ENCODE data around the gene GSTM3.
A peak's percentile ranks its signal among the peaks of the same experiment; 100 is the strongest.
"Not testable (repeated sequence)": the region's sequence is repeated elsewhere in the genome, so short reads cannot be mapped to it uniquely, and the experiment has no call there.

GSTM3 gene

DNA sequence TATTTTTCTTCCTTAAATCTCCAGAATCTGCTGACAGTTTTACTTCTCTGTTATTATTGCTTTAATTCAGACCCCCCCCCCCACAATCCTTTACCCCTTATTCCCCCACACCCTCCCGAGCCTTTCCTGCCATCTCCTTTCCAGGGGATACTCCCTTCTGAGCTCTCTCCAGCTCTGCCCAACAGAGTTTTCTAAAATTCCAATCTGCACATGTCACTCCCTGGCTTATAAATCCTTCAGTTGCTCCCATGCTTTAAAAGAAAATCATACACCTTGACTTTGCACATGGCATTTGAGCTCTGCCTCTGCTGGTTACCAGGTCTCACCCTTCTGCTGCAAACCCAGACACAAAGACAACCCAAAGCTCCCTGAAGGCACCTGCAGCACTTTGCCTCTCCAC is 34.6 kb upstream of the GSTM3 start:
- no peak for DNase-seq (ENCODE audit: low read depth, low spot score)

DNA sequence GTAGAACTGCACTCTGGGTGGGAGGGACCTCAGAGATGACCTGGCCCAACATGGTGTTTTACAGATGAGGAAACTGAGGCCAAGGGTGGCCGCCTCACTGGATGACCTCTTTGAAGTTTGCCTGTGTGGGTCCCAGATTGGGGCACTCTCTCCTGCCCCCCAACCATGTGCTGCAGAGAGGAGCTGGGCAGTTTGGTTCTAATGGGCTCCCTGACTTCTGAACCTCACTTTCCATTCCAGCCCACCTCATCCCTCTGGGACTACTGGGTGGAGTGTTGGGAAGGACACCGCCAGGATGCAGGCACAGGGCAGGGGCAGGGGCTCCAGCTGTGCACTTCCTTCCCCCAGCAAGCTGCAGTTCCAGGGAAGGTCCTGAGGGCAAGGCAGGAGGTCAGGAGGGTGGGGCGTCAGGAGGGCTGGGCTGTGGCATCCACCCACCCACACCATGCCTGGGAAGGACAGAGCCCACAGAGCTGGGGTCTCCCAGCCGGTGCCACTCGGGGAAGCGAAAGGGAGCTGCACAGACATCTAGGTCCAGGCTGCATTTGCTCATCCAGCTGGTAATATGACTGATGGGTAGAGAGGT is 33.2 kb upstream of the GSTM3 start:
- no peak for DNase-seq (ENCODE audit: low read depth, low spot score)

DNA sequence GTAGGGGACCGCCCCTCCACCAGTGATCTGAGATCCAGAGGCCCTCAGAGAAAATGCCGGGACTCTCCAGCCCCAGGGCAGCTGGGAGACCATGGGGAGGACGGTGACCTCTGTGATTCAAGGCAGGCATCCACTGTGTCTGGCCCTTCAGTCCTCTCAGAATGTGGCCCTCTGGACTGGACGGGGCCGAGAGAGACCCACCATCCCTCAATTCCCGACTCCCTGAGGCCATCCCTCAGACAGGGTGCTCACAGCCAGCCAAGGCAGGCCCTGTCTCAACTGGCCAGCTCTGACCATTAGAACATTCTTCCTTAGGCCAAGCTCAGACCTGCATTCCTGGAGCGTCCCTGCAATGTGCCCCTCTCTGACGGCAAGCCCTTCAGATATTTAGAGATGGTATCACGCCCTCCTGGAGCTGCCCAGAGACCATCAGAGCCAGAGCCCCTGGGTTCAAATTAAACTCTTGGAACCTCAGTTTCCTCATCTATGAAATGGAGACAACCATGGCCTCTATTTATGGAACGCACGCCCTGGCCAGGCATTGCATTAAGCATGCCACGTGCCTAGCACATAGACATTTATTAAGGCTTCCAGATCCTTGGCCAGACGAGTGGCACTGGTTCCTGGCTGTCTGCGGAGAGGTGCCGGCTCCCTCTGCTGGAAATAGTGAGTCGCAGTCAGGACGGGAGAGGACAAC is 32.5 kb upstream of the GSTM3 start:
- DNase-seq (ENCODE audit: low read depth, low spot score) = peak; percentile 32

- no peak for DNase-seq (ENCODE audit: low read depth, low spot score)
Measured at GRCh38 chr1:109772658-109773202, 31.9 kb upstream of the GSTM3 start.

DNA sequence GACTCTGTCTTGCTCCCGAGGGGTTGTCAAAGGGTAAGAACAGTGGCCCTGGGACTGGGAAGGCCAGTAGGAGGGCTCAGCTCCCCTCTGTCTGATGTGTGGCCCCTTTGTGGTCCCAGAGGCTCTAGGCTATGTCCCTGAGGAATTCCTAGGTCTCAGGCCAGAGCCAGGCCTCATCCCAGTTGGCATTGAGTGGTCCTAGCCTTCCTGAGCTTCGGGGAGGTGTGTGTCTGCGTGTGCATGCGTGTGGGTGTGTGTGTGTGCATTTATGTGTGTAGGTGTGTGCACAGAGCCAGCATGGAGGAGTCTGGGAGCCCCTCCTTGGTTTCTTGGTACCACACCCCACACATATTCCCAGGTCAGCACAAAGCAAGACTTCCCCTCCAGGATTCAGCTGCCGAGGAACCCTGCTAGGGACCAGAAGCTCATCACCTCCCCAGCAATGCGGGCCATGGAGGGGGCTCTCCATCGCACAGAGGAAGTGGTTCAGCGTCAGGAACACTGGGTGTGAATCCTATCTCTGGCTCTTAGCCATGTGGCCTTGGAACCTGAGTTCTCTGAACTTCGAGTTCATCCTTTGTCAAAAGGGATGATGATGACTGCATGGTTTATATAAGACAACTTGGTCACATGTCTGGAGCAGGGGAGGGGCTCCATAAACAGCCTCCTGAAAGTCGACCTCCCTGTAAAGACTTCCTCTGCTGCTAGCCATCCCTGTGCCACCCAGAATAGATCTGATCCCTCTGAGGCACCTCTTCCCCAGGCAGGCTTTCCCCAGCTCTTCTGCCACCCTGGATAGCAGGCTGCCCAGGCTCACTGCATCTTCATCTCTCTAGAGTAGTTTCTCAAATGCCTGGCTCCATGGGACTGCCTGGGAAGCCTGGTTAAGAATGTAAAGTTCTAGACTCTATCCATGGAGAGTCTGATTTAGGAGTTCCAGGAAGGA is 31.1 kb upstream of the GSTM3 start:
- DNase-seq (ENCODE audit: low read depth, low spot score) = no peak

DNA sequence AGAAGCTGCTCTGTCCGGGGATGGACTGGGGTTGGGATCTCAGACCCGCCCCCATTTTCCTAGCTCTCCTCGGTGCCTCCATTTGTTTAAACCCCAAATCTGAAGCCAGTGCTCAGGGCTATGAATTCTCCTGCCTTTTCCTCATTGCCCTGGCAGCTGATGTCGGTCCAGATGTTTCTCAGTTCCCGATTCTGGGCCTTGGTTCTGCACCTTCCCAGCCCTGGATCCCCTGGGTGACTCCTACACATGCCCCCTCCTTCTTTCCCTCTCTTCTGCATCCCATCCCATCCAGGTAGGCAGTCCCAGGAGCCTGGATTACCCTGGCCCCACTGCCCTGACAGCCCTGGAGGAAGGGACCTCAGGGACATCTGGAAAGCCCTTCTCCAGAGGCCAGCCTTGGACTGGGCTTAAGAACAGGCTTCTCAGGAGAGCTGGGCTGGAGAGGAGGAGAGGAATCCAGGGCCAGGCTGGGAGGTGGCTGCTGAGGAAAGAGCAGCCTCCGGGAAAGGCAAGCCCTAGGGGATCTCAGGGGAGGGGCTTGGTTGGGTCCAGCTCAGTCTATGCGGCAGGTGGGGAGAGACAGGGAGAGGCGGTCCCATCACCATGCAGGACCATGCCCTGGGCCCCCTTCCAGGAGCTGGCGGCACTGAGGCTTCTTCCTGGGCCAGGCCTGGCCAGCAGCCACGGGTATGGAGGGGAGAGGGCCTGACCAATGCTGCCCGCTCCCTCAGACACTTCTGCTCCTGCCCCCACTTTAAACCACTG is 29.7 kb upstream of the GSTM3 start:
- DNase-seq (ENCODE audit: low read depth, low spot score) = no peak

GRCh38 chr1:109769330-109770078 is 28.7 kb upstream of the GSTM3 start:
- DNase-seq (ENCODE audit: low read depth, low spot score) = no peak

DNA sequence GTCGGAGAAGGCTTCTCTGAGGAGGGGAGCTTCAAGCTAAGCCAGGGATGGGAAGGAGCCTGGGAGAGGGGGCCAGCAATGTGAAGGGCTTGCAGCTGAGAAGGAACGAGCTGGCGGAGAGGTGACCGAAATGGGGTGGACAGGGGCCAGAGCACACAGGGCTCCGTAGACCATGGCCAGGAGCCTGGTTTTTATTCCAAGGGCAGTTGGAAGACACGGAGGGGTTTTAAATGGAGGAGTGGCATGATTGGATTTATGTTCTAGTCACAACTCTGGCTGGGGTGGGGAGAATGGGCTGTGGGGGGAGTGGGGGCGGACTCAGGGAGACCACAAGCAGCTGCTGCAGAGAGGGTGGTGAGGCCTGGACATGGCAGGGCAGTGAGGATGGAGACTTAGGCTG is 28.0 kb upstream of the GSTM3 start:
- no peak for DNase-seq (ENCODE audit: low read depth, low spot score)

GRCh38 chr1:109768335-109768650 is 27.5 kb upstream of the GSTM3 start:
- no peak for DNase-seq (ENCODE audit: low read depth, low spot score)

DNA sequence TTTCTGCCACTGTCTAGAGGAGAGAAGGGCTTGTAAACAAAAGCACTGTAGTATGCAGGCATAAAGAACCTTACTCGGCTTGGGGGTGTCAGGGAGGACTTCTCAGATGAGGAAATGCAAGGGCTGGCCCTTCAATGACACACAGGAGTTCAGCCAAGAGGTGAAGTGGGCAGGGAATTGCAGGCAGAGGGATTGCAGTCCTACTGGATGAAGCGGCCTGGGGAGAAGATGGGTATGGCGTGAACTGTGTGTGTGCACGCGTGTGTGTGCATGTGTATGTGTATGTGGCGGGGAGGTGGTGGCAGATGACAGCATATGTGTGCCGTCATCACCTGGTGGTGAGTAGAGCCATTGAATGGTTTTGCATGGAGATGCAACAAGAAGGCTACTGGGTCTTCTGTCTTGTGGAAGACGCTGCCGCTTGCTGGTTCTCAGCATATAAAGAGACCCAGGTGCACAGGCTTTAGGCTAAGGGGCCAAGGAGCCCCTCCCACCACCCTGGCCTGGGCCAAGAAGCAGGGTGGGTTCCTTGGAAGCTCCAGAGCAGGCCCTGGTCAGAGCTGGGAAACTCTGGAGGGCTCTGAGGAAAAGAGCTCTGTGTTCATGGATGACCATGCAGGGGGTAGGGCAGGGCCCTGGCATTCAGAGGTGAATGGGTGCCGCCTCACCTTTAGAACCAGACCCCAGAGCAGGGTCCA is 26.9 kb upstream of the GSTM3 start:
- no peak for DNase-seq (ENCODE audit: low read depth, low spot score)

- not testable (repeated sequence) for DNase-seq (ENCODE audit: low read depth, low spot score)
Measured at GRCh38 chr1:109766991-109767636, 26.3 kb upstream of the GSTM3 start.

GRCh38 chr1:109765896-109766615 is 25.2 kb upstream of the GSTM3 start:
- no peak for DNase-seq (ENCODE audit: low read depth, low spot score)

- no peak for DNase-seq (ENCODE audit: low read depth, low spot score)
Measured at GRCh38 chr1:109765483-109765815, 24.6 kb upstream of the GSTM3 start.

GRCh38 chr1:109764561-109765482 is 24.0 kb upstream of the GSTM3 start:
- DNase-seq (ENCODE audit: low read depth, low spot score) = no peak

DNA sequence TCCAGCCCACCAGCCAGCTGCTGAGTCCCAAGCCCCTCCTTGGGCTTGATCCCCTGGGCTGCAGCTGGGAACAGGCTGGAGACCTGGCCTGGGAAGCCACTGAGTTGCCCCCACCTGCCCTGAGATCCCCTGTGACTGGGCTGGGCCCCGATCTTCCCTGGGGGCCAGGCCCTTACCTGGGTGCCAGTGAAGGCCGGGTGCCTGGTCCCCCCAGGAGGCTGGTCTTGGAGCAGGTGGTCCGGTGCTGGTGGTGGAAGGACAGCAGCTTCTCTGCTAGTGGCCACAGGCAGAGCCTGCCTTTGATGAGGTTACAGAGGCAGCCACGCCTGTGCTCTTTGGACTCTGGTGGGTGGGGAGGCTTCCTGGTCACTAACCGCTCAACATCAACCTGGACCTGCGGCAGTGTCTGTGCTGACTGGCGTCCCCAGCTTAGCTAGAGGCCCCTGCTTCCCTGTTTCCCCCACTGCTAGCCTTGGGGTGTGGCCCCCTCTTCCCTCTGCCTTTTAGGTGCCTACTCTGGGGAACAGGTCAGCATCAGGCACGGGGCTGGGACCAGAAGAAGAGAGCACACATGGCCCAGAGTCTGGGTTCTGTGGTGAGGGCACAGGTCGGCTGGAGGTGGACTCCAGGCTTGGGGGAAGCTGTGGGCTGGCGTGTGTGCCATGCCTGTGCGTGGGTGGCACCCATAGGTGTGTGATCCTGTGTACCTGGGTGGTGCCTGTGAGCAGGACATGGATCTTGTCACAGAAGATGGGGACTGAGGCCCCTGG is 23.0 kb upstream of the GSTM3 start, which contains the start of gene EPS8L3:
Gene EPS8L3, minus strand, starts transcription at position 278 of the 770 bp plus-strand sequence. CDS start 2,174 bp downstream, outside the sequence.
- no peak for DNase-seq (ENCODE audit: low read depth, low spot score)

GRCh38 chr1:109762821-109763645 is 22.2 kb upstream of the GSTM3 start:
- DNase-seq (ENCODE audit: low read depth, low spot score) = no peak

All from activated naive CD8-positive, alpha-beta T cell treated with anti-CD3 and anti-CD28 coated beads, Interleukin-2, amount 50 U/mL, for 16 hours (primary cell).